Measurements from ENCODE around the gene WEE1. TPM values are rescaled to one million over a fixed set of nuclear protein-coding genes. Genes with fewer than 3 reads are reported as not detected.
"Not testable (repeated sequence)": the region's sequence is repeated elsewhere in the genome, so short reads cannot be mapped to it uniquely, and the experiment has no call there.

The WEE1 gene
- total RNA-seq, 2 experiments from 2014 or later, result 41.8 to 46.6 TPM

- Mint-ChIP-seq H3K9me3 (no peaks in the 10 kb centered on the region), H3K27ac (no peak overlapping the region), H3K4me3 (no peak overlapping the region), H3K4me1 (ENCODE audit: low read depth) (no peaks in the 10 kb centered on the region), H3K27me3 (ENCODE audit: low read depth) (no peaks in the 10 kb centered on the region), H3K36me3 (ENCODE audit: low read depth) (no peaks in the 10 kb centered on the region)
- intact Hi-C loops (cut with micrococcal nuclease), result loop anchor here (10.0 kb wide), 1 partner anchor 441 kb away; no protein-coding TSS in a partner anchor
- CTCF ChIA-PET, result interaction anchor here (0.6 to 4.5 kb wide), 17 partner anchors 9 to 754 kb away, joined by 3 to 92 read pairs (median 4); no protein-coding TSS in a partner anchor
- no peak for DNase-seq
These were observed 39.6 kb upstream of the WEE1 start for GRCh38 chr11:9533736-9534473.

GRCh38 chr11:9535189-9535781, 38.2 kb upstream of the WEE1 start:
- Mint-ChIP-seq H3K27ac (no peak overlapping the region), H3K4me3 (no peak overlapping the region), H3K36me3 (ENCODE audit: low read depth) (no peaks in the 10 kb centered on the region), H3K27me3 (ENCODE audit: low read depth) (no peaks in the 10 kb centered on the region), H3K9me3 (no peaks in the 10 kb centered on the region), H3K4me1 (ENCODE audit: low read depth) (no peaks in the 10 kb centered on the region)
- CTCF ChIA-PET, result interaction anchor here (0.6 to 4.5 kb wide), 50 partner anchors 10 to 801 kb away, joined by 3 to 92 read pairs (median 4); partner anchors contain the start of gene WEE1
- intact Hi-C loops (cut with micrococcal nuclease), result loop anchor here (1.0 to 10.0 kb wide), 6 partner anchors 38 to 788 kb away; partner anchors contain the start of genes ADM and WEE1
- DNase-seq, result peak; percentile 87

GRCh38 chr11:9538548-9538947, 34.9 kb upstream of the WEE1 start:
- DNase-seq, result no peak
- Mint-ChIP-seq H3K27me3 (ENCODE audit: low read depth) (no peaks in the 10 kb centered on the region), H3K9me3 (no peaks in the 10 kb centered on the region), H3K4me3 (no peak overlapping the region), H3K4me1 (ENCODE audit: low read depth) (no peaks in the 10 kb centered on the region), H3K36me3 (ENCODE audit: low read depth) (no peaks in the 10 kb centered on the region), H3K27ac (no peak overlapping the region)
- CTCF ChIA-PET, result interaction anchor here (0.6 to 2.1 kb wide), 7 partner anchors 10 to 524 kb away, joined by 3 to 11 read pairs (median 4); no protein-coding TSS in a partner anchor
- intact Hi-C loops (cut with micrococcal nuclease), result loop anchor here (5.0 to 10.0 kb wide), 2 partner anchors 436 to 769 kb away; partner anchors contain the start of gene ADM

- H3K9me3 Mint-ChIP-seq; DNase-seq; H3K36me3 Mint-ChIP-seq (ENCODE audit: low read depth); H3K27ac Mint-ChIP-seq; H3K27me3 Mint-ChIP-seq (ENCODE audit: low read depth); H3K4me3 Mint-ChIP-seq; H3K4me1 Mint-ChIP-seq (ENCODE audit: low read depth); CTCF ChIA-PET; intact Hi-C loops (cut with micrococcal nuclease): not testable (repeated sequence)
These were observed 24.3 kb upstream of the WEE1 start for GRCh38 chr11:9549216-9549615.

- Mint-ChIP-seq H3K27ac (no peak overlapping the region), H3K9me3 (peaks cover 2% of the 10 kb centered on the region), H3K4me1 (ENCODE audit: low read depth) (no peaks in the 10 kb centered on the region), H3K27me3 (ENCODE audit: low read depth) (no peaks in the 10 kb centered on the region), H3K4me3 (no peak overlapping the region), H3K36me3 (ENCODE audit: low read depth) (peaks cover 8% of the 10 kb centered on the region)
- CTCF ChIA-PET, result no interaction called here
- DNase-seq, result no peak
- intact Hi-C loops (cut with micrococcal nuclease), result no loop called here
These were observed 23.3 kb upstream of the WEE1 start for GRCh38 chr11:9550191-9550628.

- H3K36me3 Mint-ChIP-seq (ENCODE audit: low read depth), result peaks cover 21% of the 10 kb centered on the region
- CTCF ChIA-PET, result no interaction called here
- H3K27me3 Mint-ChIP-seq (ENCODE audit: low read depth), result no peaks in the 10 kb centered on the region
- H3K9me3 Mint-ChIP-seq, result peaks cover 12% of the 10 kb centered on the region
- intact Hi-C loops (cut with micrococcal nuclease), result loop anchor here (10.0 kb wide), 1 partner anchor 647 kb away; the partner anchor contains the start of gene AKIP1
- H3K4me3 Mint-ChIP-seq, result no peak overlapping the region
- H3K27ac Mint-ChIP-seq, result no peak overlapping the region
- DNase-seq, result no peak
- H3K4me1 Mint-ChIP-seq (ENCODE audit: low read depth), result peaks cover 9% of the 10 kb centered on the region
These were observed 12.0 kb upstream of the WEE1 start for GRCh38 chr11:9561279-9561982.

GRCh38 chr11:9562716-9563115, 10.8 kb upstream of the WEE1 start:
- H3K9me3 Mint-ChIP-seq, result peaks cover 12% of the 10 kb centered on the region
- CTCF ChIA-PET, result interaction anchor here (1.1 kb wide), 1 partner anchor 28 kb away, joined by 4 read pairs; no protein-coding TSS in a partner anchor
- peak; percentile 16 for DNase-seq
- no peaks in the 10 kb centered on the region for H3K27me3 Mint-ChIP-seq (ENCODE audit: low read depth)
- intact Hi-C loops (cut with micrococcal nuclease), result loop anchor here (10.0 kb wide), 1 partner anchor 648 kb away; the partner anchor contains the start of gene AKIP1
- H3K4me3 Mint-ChIP-seq, result no peak overlapping the region
- no peak overlapping the region for H3K27ac Mint-ChIP-seq
- peaks cover 9% of the 10 kb centered on the region for H3K4me1 Mint-ChIP-seq (ENCODE audit: low read depth)
- peaks cover 15% of the 10 kb centered on the region for H3K36me3 Mint-ChIP-seq (ENCODE audit: low read depth)

GRCh38 chr11:9563196-9563730, 10.2 kb upstream of the WEE1 start:
- Mint-ChIP-seq H3K27me3 (ENCODE audit: low read depth) (no peaks in the 10 kb centered on the region), H3K4me1 (ENCODE audit: low read depth) (peaks cover 9% of the 10 kb centered on the region), H3K36me3 (ENCODE audit: low read depth) (peaks cover 15% of the 10 kb centered on the region), H3K4me3 (no peak overlapping the region), H3K9me3 (peaks cover 12% of the 10 kb centered on the region), H3K27ac (no peak overlapping the region)
- intact Hi-C loops (cut with micrococcal nuclease), result loop anchor here (10.0 kb wide), 1 partner anchor 648 kb away; the partner anchor contains the start of gene AKIP1
- no peak for DNase-seq
- CTCF ChIA-PET, result interaction anchor here (1.1 to 1.5 kb wide), 2 partner anchors 28 kb away, joined by 4 read pairs; no protein-coding TSS in a partner anchor

- Mint-ChIP-seq H3K36me3 (ENCODE audit: low read depth) (peaks cover 5% of the 10 kb centered on the region), H3K27ac (peak overlapping the region; percentile 65), H3K27me3 (ENCODE audit: low read depth) (no peaks in the 10 kb centered on the region), H3K4me3 (no peak overlapping the region), H3K9me3 (peaks cover 6% of the 10 kb centered on the region), H3K4me1 (ENCODE audit: low read depth) (peaks cover 9% of the 10 kb centered on the region)
- intact Hi-C loops (cut with micrococcal nuclease), result loop anchor here (1.0 to 10.0 kb wide), 8 partner anchors 8 to 651 kb away; partner anchors contain the start of gene AKIP1
- DNase-seq, result peak; percentile 81
- CTCF ChIA-PET, result interaction anchor here (0.6 to 1.2 kb wide), 2 partner anchors 31 to 999 kb away, joined by 3 to 10 read pairs; no protein-coding TSS in a partner anchor
These were observed 7.5 kb upstream of the WEE1 start for GRCh38 chr11:9565822-9566560.

- H3K36me3 Mint-ChIP-seq (ENCODE audit: low read depth), result peaks cover under 1% of the 10 kb centered on the region
- H3K27me3 Mint-ChIP-seq (ENCODE audit: low read depth), result peaks cover 2% of the 10 kb centered on the region
- H3K4me1 Mint-ChIP-seq (ENCODE audit: low read depth), result peaks cover 9% of the 10 kb centered on the region
- intact Hi-C loops (cut with micrococcal nuclease), result loop anchor here (1.0 to 10.0 kb wide), 8 partner anchors 8 to 652 kb away; partner anchors contain the start of gene AKIP1
- no peak overlapping the region for H3K4me3 Mint-ChIP-seq
- DNase-seq, result no peak
- CTCF ChIA-PET, result interaction anchor here (0.6 to 1.2 kb wide), 2 partner anchors 31 to 998 kb away, joined by 3 to 10 read pairs; no protein-coding TSS in a partner anchor
- H3K27ac Mint-ChIP-seq, result peak overlapping the region; percentile 57
- H3K9me3 Mint-ChIP-seq, result peaks cover under 1% of the 10 kb centered on the region
These were observed 6.9 kb upstream of the WEE1 start for GRCh38 chr11:9566561-9567063.

- no peak overlapping the region for H3K27ac Mint-ChIP-seq
- H3K36me3 Mint-ChIP-seq (ENCODE audit: low read depth), result no peaks in the 10 kb centered on the region
- H3K4me1 Mint-ChIP-seq (ENCODE audit: low read depth), result peaks cover 12% of the 10 kb centered on the region
- CTCF ChIA-PET, result no interaction called here
- H3K27me3 Mint-ChIP-seq (ENCODE audit: low read depth), result peaks cover 3% of the 10 kb centered on the region
- no peak for DNase-seq
- no peak overlapping the region for H3K4me3 Mint-ChIP-seq
- no peaks in the 10 kb centered on the region for H3K9me3 Mint-ChIP-seq
- intact Hi-C loops (cut with micrococcal nuclease), result loop anchor here (10.0 kb wide), 1 partner anchor 653 kb away; the partner anchor contains the start of gene AKIP1
These were observed 6.1 kb upstream of the WEE1 start for GRCh38 chr11:9567401-9567800.

Measured in activated naive CD4-positive, alpha-beta T cell treated with anti-CD3 and anti-CD28 coated beads for 36 hours (primary cell).